PFSK-1 (cell line): ENCODE data around the gene GOLGA2.

Experiments
- POLR2AphosphoS5 ChIP-seq: IDR thresholded peaks from 2 replicates; pipeline ENCODE4 v1.6.1; 2012; ENCODE audit warnings: low read depth, mild to moderate bottlenecking, control low read depth, low read length, moderate library complexity
- SIN3A ChIP-seq: IDR thresholded peaks from 2 replicates; pipeline ENCODE4 v1.6.1; 2012; ENCODE audit warnings: mild to moderate bottlenecking, low read length, moderate library complexity, borderline replicate concordance; ENCODE audit not compliant: insufficient read depth
- TAF1 ChIP-seq: IDR thresholded peaks from 2 replicates; pipeline ENCODE4 v1.6.1; 2012; ENCODE audit warnings: low read length, control low read depth, borderline replicate concordance; ENCODE audit not compliant: insufficient read depth
- TF ChIP-seq, protein P1 (sequence below), 2 experiments: IDR thresholded peaks; 2 replicates each; pipeline versions ENCODE4 v1.6.1 to v1.8.0; 2011 to 2012; ENCODE audit warnings: low read depth in 2 of 2, low read length in 2 of 2, control low read depth in 1 of 2, inconsistent platforms in 1 of 2, mild to moderate bottlenecking in 1 of 2, moderate library complexity in 1 of 2; ENCODE audit not compliant: insufficient read depth in 1 of 2

DNA sequence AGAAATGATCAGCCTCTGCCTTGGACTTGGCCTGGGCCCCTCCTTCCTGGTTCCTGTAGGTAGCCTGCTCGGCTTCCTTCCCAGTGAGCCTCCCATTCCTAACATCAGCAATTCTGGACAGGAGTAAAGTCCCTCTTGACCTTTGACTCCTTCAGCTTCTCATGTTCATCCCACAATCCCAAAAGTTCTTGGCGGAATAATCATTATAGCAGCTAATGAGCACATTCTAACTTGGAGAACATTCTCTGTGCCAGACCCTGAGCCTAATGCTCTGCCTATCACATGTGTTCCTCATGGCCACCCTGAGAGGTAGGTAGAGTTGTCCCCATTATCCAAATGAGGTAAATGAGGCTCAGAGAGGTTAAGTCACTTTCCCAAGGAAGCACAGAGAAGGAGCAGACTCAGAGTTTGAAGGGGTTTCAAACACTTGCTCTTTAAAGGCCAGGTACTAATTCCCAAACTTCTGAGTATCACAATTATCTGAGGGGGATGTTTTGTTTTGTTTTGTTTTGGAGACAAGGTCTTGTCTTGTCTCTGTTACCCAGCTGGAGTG is 21.5 kb upstream of the GOLGA2 start:
- TF ChIP-seq POLR2AphosphoS5 (no peak), SIN3A (no peak), TAF1 (no peak)
- TF ChIP-seq, protein P1, sequence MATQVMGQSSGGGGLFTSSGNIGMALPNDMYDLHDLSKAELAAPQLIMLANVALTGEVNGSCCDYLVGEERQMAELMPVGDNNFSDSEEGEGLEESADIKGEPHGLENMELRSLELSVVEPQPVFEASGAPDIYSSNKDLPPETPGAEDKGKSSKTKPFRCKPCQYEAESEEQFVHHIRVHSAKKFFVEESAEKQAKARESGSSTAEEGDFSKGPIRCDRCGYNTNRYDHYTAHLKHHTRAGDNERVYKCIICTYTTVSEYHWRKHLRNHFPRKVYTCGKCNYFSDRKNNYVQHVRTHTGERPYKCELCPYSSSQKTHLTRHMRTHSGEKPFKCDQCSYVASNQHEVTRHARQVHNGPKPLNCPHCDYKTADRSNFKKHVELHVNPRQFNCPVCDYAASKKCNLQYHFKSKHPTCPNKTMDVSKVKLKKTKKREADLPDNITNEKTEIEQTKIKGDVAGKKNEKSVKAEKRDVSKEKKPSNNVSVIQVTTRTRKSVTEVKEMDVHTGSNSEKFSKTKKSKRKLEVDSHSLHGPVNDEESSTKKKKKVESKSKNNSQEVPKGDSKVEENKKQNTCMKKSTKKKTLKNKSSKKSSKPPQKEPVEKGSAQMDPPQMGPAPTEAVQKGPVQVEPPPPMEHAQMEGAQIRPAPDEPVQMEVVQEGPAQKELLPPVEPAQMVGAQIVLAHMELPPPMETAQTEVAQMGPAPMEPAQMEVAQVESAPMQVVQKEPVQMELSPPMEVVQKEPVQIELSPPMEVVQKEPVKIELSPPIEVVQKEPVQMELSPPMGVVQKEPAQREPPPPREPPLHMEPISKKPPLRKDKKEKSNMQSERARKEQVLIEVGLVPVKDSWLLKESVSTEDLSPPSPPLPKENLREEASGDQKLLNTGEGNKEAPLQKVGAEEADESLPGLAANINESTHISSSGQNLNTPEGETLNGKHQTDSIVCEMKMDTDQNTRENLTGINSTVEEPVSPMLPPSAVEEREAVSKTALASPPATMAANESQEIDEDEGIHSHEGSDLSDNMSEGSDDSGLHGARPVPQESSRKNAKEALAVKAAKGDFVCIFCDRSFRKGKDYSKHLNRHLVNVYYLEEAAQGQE (IDR thresholded peaks at IDR 0.05; ENCODE audit: insufficient read depth in 1 of 2, low read depth in 2 of 2, low read length in 2 of 2), result no peak
